ENCODE results near the gene PRORP.
"Not testable (repeated sequence)": the region's sequence is repeated elsewhere in the genome, so short reads cannot be mapped to it uniquely, and the experiment has no call there.

Gene PRORP

DNA sequence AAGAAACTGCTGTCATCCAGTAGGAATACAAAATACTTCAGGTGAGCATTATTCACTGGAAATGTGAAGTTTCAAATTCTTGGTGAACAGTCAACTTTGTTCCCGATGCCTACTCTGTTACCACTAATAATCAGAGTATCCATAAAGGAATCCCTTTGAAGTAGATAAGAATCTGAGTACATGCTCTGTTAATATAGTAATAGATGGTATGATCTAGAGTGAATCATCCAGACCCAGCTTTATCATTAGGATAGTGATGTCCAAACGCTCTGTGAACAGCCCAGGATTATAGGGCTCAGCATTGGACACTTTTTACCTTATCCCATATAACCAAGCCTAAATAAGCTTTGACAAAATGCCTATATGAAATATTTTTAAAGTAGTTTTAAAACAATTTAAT, 33.8 kb upstream of the PRORP start:
- Histone ChIP-seq H3K4me1 (ENCODE audit: insufficient read depth, low read length, severe bottlenecking) (no peaks in the 10 kb centered on the region), H3K27ac (ENCODE audit: low read depth, low read length, poor library complexity, severe bottlenecking) (no peak overlapping the region), H3K27me3 (ENCODE audit: insufficient read depth, low read length) (no peaks in the 10 kb centered on the region), H4K20me1 (ENCODE audit: insufficient read depth, low read length) (no peaks in the 10 kb centered on the region), H3K79me2 (ENCODE audit: insufficient read depth, low read length) (no peaks in the 10 kb centered on the region), H3K36me3 (ENCODE audit: insufficient read depth, low read length) (peaks cover 88% of the 10 kb centered on the region), H2AFZ (ENCODE audit: low read length) (no peak overlapping the region), H3K9ac (ENCODE audit: low read length) (no peak overlapping the region), H3K9me2 (ENCODE audit: low read depth, low read length) (no peaks in the 10 kb centered on the region), H3F3A (ENCODE audit: insufficient read depth, low read length) (no peaks in the 10 kb centered on the region), H3K4me3 (ENCODE audit: low read depth, low read length, poor library complexity, severe bottlenecking) (no peak overlapping the region), H3K9me3 (ENCODE audit: low read length) (no peaks in the 10 kb centered on the region), H3K4me2 (ENCODE audit: low read length) (no peak overlapping the region)
- TF ChIP-seq, protein P1, sequence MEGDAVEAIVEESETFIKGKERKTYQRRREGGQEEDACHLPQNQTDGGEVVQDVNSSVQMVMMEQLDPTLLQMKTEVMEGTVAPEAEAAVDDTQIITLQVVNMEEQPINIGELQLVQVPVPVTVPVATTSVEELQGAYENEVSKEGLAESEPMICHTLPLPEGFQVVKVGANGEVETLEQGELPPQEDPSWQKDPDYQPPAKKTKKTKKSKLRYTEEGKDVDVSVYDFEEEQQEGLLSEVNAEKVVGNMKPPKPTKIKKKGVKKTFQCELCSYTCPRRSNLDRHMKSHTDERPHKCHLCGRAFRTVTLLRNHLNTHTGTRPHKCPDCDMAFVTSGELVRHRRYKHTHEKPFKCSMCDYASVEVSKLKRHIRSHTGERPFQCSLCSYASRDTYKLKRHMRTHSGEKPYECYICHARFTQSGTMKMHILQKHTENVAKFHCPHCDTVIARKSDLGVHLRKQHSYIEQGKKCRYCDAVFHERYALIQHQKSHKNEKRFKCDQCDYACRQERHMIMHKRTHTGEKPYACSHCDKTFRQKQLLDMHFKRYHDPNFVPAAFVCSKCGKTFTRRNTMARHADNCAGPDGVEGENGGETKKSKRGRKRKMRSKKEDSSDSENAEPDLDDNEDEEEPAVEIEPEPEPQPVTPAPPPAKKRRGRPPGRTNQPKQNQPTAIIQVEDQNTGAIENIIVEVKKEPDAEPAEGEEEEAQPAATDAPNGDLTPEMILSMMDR (IDR thresholded peaks at IDR 0.05; ENCODE audit: low read length), result no peak
- no peak for TF ChIP-seq EZH2 (IDR thresholded peaks at IDR 0.05; ENCODE audit: borderline replicate concordance, low read length)

DNA sequence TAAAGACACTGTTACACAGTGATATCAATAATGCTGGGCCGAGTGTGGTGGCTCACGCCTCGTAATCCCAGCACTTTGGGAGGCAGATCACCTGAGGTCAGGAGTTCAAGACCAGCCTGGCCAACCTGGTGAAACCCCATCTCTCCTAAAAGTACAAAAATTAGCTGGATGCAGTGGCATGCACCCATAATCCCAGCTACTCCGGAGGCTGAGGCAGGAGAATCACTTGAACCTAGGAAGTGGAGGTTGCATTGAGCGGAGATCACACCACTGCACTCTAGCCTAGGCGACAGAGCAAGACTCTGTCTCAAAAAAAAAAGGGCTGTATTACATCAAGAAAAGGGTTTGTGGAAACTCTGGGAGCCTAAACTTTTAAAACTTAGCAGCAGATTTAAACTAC, 27.7 kb upstream of the PRORP start:
- not testable (repeated sequence) for H3K9ac ChIP-seq (ENCODE audit: low read length); H3K4me3 ChIP-seq (ENCODE audit: low read depth, low read length, poor library complexity, severe bottlenecking); H3K79me2 ChIP-seq (ENCODE audit: insufficient read depth, low read length); H3F3A ChIP-seq (ENCODE audit: insufficient read depth, low read length); H4K20me1 ChIP-seq (ENCODE audit: insufficient read depth, low read length); H3K9me3 ChIP-seq (ENCODE audit: low read length); H3K4me2 ChIP-seq (ENCODE audit: low read length); H2AFZ ChIP-seq (ENCODE audit: low read length); H3K27me3 ChIP-seq (ENCODE audit: insufficient read depth, low read length); H3K4me1 ChIP-seq (ENCODE audit: insufficient read depth, low read length, severe bottlenecking); H3K27ac ChIP-seq (ENCODE audit: low read depth, low read length, poor library complexity, severe bottlenecking); H3K9me2 ChIP-seq (ENCODE audit: low read depth, low read length)
- peaks cover 95% of the 10 kb centered on the region for H3K36me3 ChIP-seq (ENCODE audit: insufficient read depth, low read length)

DNA sequence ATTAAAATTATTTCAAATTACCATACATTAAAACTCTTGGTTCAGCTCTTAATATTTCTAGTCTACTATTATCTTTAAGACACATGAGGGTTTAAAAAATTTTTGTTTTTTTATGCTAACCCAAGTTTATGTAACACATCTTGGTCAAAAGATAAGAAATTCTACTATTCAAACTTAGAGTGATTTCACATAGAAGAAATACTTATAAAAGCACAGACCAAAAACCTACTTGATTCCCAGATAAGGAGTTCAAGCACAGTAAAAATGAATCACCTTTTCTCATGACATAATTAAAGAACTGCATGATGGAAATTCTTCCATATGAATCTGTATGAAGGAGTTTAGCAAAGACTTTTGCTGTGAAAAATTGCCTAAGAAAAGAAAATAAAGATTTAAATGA, 14.5 kb upstream of the PRORP start:
- H4K20me1 ChIP-seq (ENCODE audit: insufficient read depth, low read length), result no peaks in the 10 kb centered on the region
- no peak overlapping the region for H3K4me3 ChIP-seq (ENCODE audit: low read depth, low read length, poor library complexity, severe bottlenecking)
- no peaks in the 10 kb centered on the region for H3K4me1 ChIP-seq (ENCODE audit: insufficient read depth, low read length, severe bottlenecking)
- no peaks in the 10 kb centered on the region for H3K27me3 ChIP-seq (ENCODE audit: insufficient read depth, low read length)
- no peaks in the 10 kb centered on the region for H3F3A ChIP-seq (ENCODE audit: insufficient read depth, low read length)
- H3K36me3 ChIP-seq (ENCODE audit: insufficient read depth, low read length), result peaks cover 87% of the 10 kb centered on the region
- H2AFZ ChIP-seq (ENCODE audit: low read length), result no peak overlapping the region
- no peak overlapping the region for H3K27ac ChIP-seq (ENCODE audit: low read depth, low read length, poor library complexity, severe bottlenecking)
- H3K4me2 ChIP-seq (ENCODE audit: low read length), result no peak overlapping the region
- no peaks in the 10 kb centered on the region for H3K79me2 ChIP-seq (ENCODE audit: insufficient read depth, low read length)
- no peak overlapping the region for H3K9ac ChIP-seq (ENCODE audit: low read length)
- TF ChIP-seq, protein P1 (IDR thresholded peaks at IDR 0.05; ENCODE audit: low read length), result no peak
- no peak for TF ChIP-seq EZH2 (IDR thresholded peaks at IDR 0.05; ENCODE audit: borderline replicate concordance, low read length)
- H3K9me3 ChIP-seq (ENCODE audit: low read length), result peaks cover under 1% of the 10 kb centered on the region; the same call in 1 of the 2 replicates
- H3K9me2 ChIP-seq (ENCODE audit: low read depth, low read length), result no peaks in the 10 kb centered on the region

DNA sequence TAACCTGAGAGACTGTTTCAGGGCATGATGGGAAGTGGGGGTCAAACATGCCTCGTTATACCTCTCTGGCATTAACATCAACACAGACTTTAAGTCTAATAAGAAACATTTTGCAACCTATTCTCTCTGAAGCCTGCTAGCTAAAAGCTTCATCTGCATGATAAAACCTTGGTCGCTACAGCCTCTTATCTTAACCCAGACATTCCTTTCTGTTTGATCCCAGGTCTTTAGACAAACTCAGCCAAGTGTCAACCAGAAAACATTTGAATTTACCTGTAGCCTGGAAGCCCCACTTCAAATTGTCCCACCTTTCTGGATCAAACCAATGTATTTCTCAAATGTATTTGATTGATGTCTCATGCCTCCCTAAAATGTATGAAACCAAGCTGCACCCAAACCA, 9.7 kb upstream of the PRORP start:
- Histone ChIP-seq H3K4me2 (ENCODE audit: low read length) (no peak overlapping the region), H3K4me1 (ENCODE audit: insufficient read depth, low read length, severe bottlenecking) (no peaks in the 10 kb centered on the region), H3K27ac (ENCODE audit: low read depth, low read length, poor library complexity, severe bottlenecking) (no peak overlapping the region)

More for the DNA sequence above, 9.7 kb upstream of the PRORP start:
- Histone ChIP-seq H3K36me3 (ENCODE audit: insufficient read depth, low read length) (peaks cover 83% of the 10 kb centered on the region), H3K9me2 (ENCODE audit: low read depth, low read length) (no peaks in the 10 kb centered on the region), H3K9me3 (ENCODE audit: low read length) (peaks cover 3% of the 10 kb centered on the region; the same call in 1 of the 2 replicates), H4K20me1 (ENCODE audit: insufficient read depth, low read length) (no peaks in the 10 kb centered on the region), H3K27me3 (ENCODE audit: insufficient read depth, low read length) (no peaks in the 10 kb centered on the region), H3F3A (ENCODE audit: insufficient read depth, low read length) (no peaks in the 10 kb centered on the region), H3K79me2 (ENCODE audit: insufficient read depth, low read length) (no peaks in the 10 kb centered on the region), H3K4me3 (ENCODE audit: low read depth, low read length, poor library complexity, severe bottlenecking) (no peak overlapping the region), H3K9ac (ENCODE audit: low read length) (no peak overlapping the region), H2AFZ (ENCODE audit: low read length) (no peak overlapping the region)
- TF ChIP-seq EZH2 (IDR thresholded peaks at IDR 0.05; ENCODE audit: borderline replicate concordance, low read length), result no peak
- TF ChIP-seq, protein P1 (IDR thresholded peaks at IDR 0.05; ENCODE audit: low read length), result no peak

All from OCI-LY1 (cell line).